Measurements from ENCODE around the gene HMOX2.
A peak's percentile ranks its signal among the peaks of the same experiment; 100 is the strongest.

Gene HMOX2

DNA sequence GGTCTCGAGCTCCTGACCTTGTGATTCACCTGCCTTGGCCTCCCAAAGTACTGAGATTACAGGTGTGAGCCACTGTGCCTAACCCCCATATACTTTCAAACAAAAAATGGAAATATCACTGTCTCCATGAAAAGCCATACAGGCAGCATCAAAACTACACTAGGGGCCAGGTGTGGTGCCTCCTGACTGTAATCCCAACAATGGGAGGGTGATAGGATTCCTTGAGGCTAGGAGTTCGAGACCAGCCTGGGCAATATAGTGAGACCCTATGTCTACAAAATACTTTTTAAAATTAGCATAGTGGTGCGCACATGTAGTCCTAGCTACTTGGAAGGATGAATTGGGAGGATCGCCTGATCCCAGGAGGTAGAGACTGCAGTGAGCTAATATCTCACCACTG is 15.7 kb downstream of the HMOX2 start:
- Histone ChIP-seq H3K27ac (ENCODE audit: extremely low read depth, low read depth, low read length) (no peak overlapping the region), H3K36me3 (ENCODE audit: control insufficient read depth in 2 of 2, insufficient read depth in 1 of 2, low read length in 2 of 2) (peaks cover 5 to 11% of the 10 kb centered on the region in 2 experiments; a peak in 2 of 3 replicates), H3K9me3 (ENCODE audit: control insufficient read depth, insufficient read depth, low read depth, low read length) (no peaks in the 10 kb centered on the region), H3K4me1 (ENCODE audit: control insufficient read depth, insufficient read depth, low read length) (0 out of 2 replicates have a peak, but pooled peaks cover 2% of the 10 kb centered on the region), H3K4me3 (ENCODE audit: low read depth, low read length) (no peak overlapping the region)
- ChIA-PET POLR2A (no interaction called here), CTCF (interaction anchor here (0.6 to 2.5 kb wide), 3 partner anchors 14 to 88 kb away, joined by 3 to 9 read pairs (median 3); no protein-coding TSS in a partner anchor)
- peak; percentile 57; the same call in 1 of the 2 replicates for TF ChIP-seq ZNF121 (tag by site-specific recombination; IDR thresholded peaks at IDR 0.05)
- no peak for TF ChIP-seq SCRT2 (tag by site-specific recombination; IDR thresholded peaks at IDR 0.05)
- TF ChIP-seq, protein P1, sequence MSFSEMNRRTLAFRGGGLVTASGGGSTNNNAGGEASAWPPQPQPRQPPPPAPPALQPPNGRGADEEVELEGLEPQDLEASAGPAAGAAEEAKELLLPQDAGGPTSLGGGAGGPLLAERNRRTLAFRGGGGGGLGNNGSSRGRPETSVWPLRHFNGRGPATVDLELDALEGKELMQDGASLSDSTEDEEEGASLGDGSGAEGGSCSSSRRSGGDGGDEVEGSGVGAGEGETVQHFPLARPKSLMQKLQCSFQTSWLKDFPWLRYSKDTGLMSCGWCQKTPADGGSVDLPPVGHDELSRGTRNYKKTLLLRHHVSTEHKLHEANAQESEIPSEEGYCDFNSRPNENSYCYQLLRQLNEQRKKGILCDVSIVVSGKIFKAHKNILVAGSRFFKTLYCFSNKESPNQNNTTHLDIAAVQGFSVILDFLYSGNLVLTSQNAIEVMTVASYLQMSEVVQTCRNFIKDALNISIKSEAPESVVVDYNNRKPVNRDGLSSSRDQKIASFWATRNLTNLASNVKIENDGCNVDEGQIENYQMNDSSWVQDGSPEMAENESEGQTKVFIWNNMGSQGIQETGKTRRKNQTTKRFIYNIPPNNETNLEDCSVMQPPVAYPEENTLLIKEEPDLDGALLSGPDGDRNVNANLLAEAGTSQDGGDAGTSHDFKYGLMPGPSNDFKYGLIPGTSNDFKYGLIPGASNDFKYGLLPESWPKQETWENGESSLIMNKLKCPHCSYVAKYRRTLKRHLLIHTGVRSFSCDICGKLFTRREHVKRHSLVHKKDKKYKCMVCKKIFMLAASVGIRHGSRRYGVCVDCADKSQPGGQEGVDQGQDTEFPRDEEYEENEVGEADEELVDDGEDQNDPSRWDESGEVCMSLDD (tag by site-specific recombination; IDR thresholded peaks at IDR 0.05) = no peak

DNA sequence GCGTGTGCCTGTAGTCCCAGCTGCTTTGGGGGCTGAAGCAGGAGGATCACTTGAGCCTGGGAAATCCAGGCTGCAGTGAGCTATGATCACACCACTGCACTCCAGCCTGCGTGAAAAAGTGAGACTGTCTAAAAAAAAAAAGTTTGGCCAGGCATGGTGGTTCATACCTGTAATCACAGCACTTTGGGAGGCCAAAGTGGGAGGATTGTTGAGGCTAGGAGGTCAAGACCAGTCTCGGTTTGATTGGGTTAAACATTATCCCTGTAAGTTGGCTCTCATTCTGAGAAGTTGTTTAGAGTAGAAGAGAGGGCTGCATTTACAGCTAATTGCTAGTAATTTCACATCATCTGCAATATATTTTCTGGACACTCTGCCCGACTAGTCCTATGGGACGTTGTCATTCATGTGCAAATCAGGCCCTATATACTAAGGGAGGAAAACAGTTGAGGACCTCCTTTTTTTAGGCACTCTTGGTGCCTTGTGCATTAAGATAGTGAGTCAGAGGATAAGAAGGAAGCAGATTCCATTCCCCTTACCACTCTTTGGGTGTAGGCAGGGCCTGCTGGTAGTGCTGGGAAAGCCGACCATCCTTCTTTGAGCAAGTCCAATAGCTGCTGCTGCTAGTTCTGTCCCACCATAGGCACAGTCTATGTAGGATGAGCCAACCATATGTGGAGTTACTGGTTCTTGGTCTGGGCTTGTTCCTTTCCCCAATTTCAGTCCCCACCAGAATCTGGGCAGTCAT is 18.7 kb downstream of the HMOX2 start:
- Histone ChIP-seq H3K4me3 (ENCODE audit: low read depth, low read length) (no peak overlapping the region), H3K27ac (ENCODE audit: extremely low read depth, low read depth, low read length) (no peak overlapping the region), H3K4me1 (ENCODE audit: control insufficient read depth, insufficient read depth, low read length) (0 out of 2 replicates have a peak, but pooled peaks cover 5% of the 10 kb centered on the region), H3K9me3 (ENCODE audit: control insufficient read depth, insufficient read depth, low read depth, low read length) (no peaks in the 10 kb centered on the region), H3K36me3 (ENCODE audit: control insufficient read depth in 2 of 2, insufficient read depth in 1 of 2, low read length in 2 of 2) (peaks cover 0 to 3% of the 10 kb centered on the region in 2 experiments; a peak in 2 of 3 replicates)
- TF ChIP-seq SALL2 (tag by site-specific recombination; IDR thresholded peaks at IDR 0.05; ENCODE audit: borderline replicate concordance) (no peak), ZNF133 (tag by site-specific recombination; IDR thresholded peaks at IDR 0.05) (no peak), TCF7L2 (IDR thresholded peaks at IDR 0.05; ENCODE audit: borderline replicate concordance, low read depth, low read length) (no peak), ZNF202 (tag by site-specific recombination; IDR thresholded peaks at IDR 0.05; ENCODE audit: borderline replicate concordance) (no peak)
- ChIA-PET CTCF (interaction anchor here (0.6 to 1.5 kb wide), 3 partner anchors 11 to 91 kb away, joined by 3 to 9 read pairs (median 3); no protein-coding TSS in a partner anchor), POLR2A (interaction anchor here (0.7 to 0.8 kb wide), 2 partner anchors 19 to 267 kb away, joined by 3 read pairs; partner anchors contain the start of gene HMOX2)

DNA sequence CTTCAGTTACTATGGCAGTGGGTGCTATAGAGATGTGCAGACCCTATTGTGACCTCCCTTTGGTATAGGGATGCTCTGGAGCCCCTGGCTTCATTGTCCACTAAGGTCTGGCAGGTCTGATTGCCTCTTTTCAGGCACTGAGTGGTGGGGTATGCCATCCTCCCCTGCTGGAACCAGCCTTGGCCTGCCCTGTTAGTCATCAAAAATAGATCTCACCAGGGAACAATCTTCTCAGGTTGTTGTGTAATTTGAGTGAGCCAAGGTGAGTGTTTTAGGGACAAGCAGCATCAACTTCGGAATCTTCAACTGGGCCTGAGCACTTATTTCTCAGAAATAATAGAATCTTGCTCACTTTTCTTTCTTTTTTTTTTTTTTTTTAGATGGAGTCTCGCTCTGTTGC is 19.6 kb downstream of the HMOX2 start:
- no peak overlapping the region for H3K27ac ChIP-seq (ENCODE audit: extremely low read depth, low read depth, low read length)
- H3K36me3 ChIP-seq (ENCODE audit: control insufficient read depth in 2 of 2, insufficient read depth in 1 of 2, low read length in 2 of 2) = peaks cover 0 to 3% of the 10 kb centered on the region in 2 experiments; a peak in 2 of 3 replicates
- CTCF ChIA-PET = interaction anchor here (1.1 kb wide), 1 partner anchor 11 kb away, joined by 3 read pairs; no protein-coding TSS in a partner anchor
- no peaks in the 10 kb centered on the region for H3K9me3 ChIP-seq (ENCODE audit: control insufficient read depth, insufficient read depth, low read depth, low read length)
- no peak overlapping the region for H3K4me3 ChIP-seq (ENCODE audit: low read depth, low read length)
- 0 out of 2 replicates have a peak, but pooled peaks cover 3% of the 10 kb centered on the region for H3K4me1 ChIP-seq (ENCODE audit: control insufficient read depth, insufficient read depth, low read length)
- POLR2A ChIA-PET = no interaction called here
- TF ChIP-seq, protein P2, sequence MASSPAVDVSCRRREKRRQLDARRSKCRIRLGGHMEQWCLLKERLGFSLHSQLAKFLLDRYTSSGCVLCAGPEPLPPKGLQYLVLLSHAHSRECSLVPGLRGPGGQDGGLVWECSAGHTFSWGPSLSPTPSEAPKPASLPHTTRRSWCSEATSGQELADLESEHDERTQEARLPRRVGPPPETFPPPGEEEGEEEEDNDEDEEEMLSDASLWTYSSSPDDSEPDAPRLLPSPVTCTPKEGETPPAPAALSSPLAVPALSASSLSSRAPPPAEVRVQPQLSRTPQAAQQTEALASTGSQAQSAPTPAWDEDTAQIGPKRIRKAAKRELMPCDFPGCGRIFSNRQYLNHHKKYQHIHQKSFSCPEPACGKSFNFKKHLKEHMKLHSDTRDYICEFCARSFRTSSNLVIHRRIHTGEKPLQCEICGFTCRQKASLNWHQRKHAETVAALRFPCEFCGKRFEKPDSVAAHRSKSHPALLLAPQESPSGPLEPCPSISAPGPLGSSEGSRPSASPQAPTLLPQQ (tag by site-specific recombination; IDR thresholded peaks at IDR 0.05) = no peak
- TF ChIP-seq, protein P3, sequence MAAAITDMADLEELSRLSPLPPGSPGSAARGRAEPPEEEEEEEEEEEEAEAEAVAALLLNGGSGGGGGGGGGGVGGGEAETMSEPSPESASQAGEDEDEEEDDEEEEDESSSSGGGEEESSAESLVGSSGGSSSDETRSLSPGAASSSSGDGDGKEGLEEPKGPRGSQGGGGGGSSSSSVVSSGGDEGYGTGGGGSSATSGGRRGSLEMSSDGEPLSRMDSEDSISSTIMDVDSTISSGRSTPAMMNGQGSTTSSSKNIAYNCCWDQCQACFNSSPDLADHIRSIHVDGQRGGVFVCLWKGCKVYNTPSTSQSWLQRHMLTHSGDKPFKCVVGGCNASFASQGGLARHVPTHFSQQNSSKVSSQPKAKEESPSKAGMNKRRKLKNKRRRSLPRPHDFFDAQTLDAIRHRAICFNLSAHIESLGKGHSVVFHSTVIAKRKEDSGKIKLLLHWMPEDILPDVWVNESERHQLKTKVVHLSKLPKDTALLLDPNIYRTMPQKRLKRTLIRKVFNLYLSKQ (tag by site-specific recombination; IDR thresholded peaks at IDR 0.05; ENCODE audit: borderline replicate concordance) = no peak
- no peak for TF ChIP-seq ZNF549 (tag by site-specific recombination; IDR thresholded peaks at IDR 0.05)
- TF ChIP-seq KLF16 (tag by site-specific recombination; IDR thresholded peaks at IDR 0.05) = no peak
- no peak for TF ChIP-seq ZNF23 (tag by site-specific recombination; IDR thresholded peaks at IDR 0.05; ENCODE audit: borderline replicate concordance)
- TF ChIP-seq ZNF610 (tag by site-specific recombination; IDR thresholded peaks at IDR 0.05; ENCODE audit: borderline replicate concordance) = no peak
- no peak for TF ChIP-seq ZNF664 (tag by site-specific recombination; IDR thresholded peaks at IDR 0.05)
- no peak for TF ChIP-seq EGR2 (tag by site-specific recombination; IDR thresholded peaks at IDR 0.05; ENCODE audit: low read depth)
- no peak for TF ChIP-seq ZFP37 (tag by site-specific recombination; IDR thresholded peaks at IDR 0.05)
- no peak for TF ChIP-seq ZNF37A (tag by site-specific recombination; IDR thresholded peaks at IDR 0.05)

Measured in HEK293 (cell line).